GM23248 (cell line): ENCODE data around the gene SLC25A51. TPM values are rescaled to one million over a fixed set of nuclear protein-coding genes. Genes with fewer than 3 reads are reported as not detected.

ENCODE experiments used
- DNase-seq: peaks from one replicate; pipeline ENCODE4 v3.0.0-alpha.2; 2015
- H2AFZ ChIP-seq: fragments of 200-600 bp; sonication (generic); 2 replicates; pipeline ENCODE4 v1.6.1; 2016; ENCODE audit warnings: antibody characterized with exemption
- H3F3A ChIP-seq: fragments of 200-600 bp; sonication (generic); 2 replicates; pipeline ENCODE4 v1.6.1; 2016; ENCODE audit warnings: mild to moderate bottlenecking, antibody characterized with exemption, mixed run types; ENCODE audit not compliant: insufficient read depth
- H3K27ac ChIP-seq: fragments of 200-600 bp; sonication (generic); 2 replicates; pipeline ENCODE4 v1.5.1; 2016; ENCODE audit warnings: mild to moderate bottlenecking
- H3K27me3 ChIP-seq: fragments of 200-600 bp; sonication (generic); replicated peaks from 2 replicates; pipeline ENCODE4 v1.6.1; 2016; ENCODE audit warnings: mild to moderate bottlenecking; ENCODE audit not compliant: insufficient read depth
- H3K36me3 ChIP-seq: fragments of 200-600 bp; sonication (generic); 2 replicates; pipeline ENCODE4 v1.6.1; 2016; ENCODE audit warnings: low read depth, mild to moderate bottlenecking
- H3K4me1 ChIP-seq: fragments of 200-600 bp; sonication (generic); 2 replicates; pipeline ENCODE4 v1.6.1; 2016; ENCODE audit warnings: mild to moderate bottlenecking; ENCODE audit not compliant: insufficient read depth
- H3K4me2 ChIP-seq: fragments of 200-600 bp; sonication (generic); one replicate; pipeline ENCODE4 v1.6.1; 2016; ENCODE audit warnings: mild to moderate bottlenecking; ENCODE audit not compliant: unreplicated experiment
- H3K4me3 ChIP-seq: fragments of 200-600 bp; sonication (generic); 2 replicates; pipeline ENCODE4 v1.5.1; 2016; ENCODE audit warnings: mild to moderate bottlenecking
- H3K79me2 ChIP-seq: fragments of 200-600 bp; sonication (generic); 2 replicates; pipeline ENCODE4 v1.6.1; 2016; ENCODE audit warnings: mild to moderate bottlenecking; ENCODE audit not compliant: insufficient read depth
- H3K9ac ChIP-seq: fragments of 200-600 bp; sonication (generic); 2 replicates; pipeline ENCODE4 v1.6.1; 2016; ENCODE audit warnings: mild to moderate bottlenecking
- H3K9me2 ChIP-seq: fragments of 200-600 bp; sonication (generic); 2 replicates; pipeline ENCODE4 v1.6.1; 2016; ENCODE audit warnings: mixed run types, mild to moderate bottlenecking, moderate library complexity; ENCODE audit not compliant: insufficient read depth
- H3K9me3 ChIP-seq: fragments of 200-600 bp; sonication (generic); one replicate; pipeline ENCODE4 v1.6.1; 2017; ENCODE audit warnings: low read depth
- H4K20me1 ChIP-seq: fragments of 200-600 bp; sonication (generic); 2 replicates; pipeline ENCODE4 v1.6.0; 2016; ENCODE audit not compliant: insufficient read depth
- EZH2 ChIP-seq: fragments of 200-600 bp; sonication (generic); IDR thresholded peaks from 2 replicates; pipeline ENCODE4 v1.6.1; 2018; ENCODE audit warnings: antibody characterized with exemption, mild to moderate bottlenecking; ENCODE audit not compliant: insufficient read depth, poor library complexity, severe bottlenecking
- EZH2phosphoT487 ChIP-seq: fragments of 200-600 bp; sonication (generic); IDR thresholded peaks from 2 replicates; pipeline ENCODE4 v1.6.1; 2018; ENCODE audit warnings: antibody characterized with exemption, moderate library complexity, mild to moderate bottlenecking, low read depth; ENCODE audit not compliant: insufficient read depth
- WGBS, 2 experiments: methylation state at CpG; one replicate each; pipeline ENCODE4 v1.1.6; 2015 to 2017; ENCODE audit warnings: low lambda C conversion rate in 2 of 2, low coverage in 1 of 2; ENCODE audit errors: missing lambda C conversion rate in 2 of 2; 5-methylcytosine and 5-hydroxymethylcytosine counted together
- in situ Hi-C: fragments of 300-500 bp; cut with MboI; formaldehyde crosslinking; loops from 2 replicates; pipeline ENCODE4 v1.15.0; 2020
- polyA plus RNA-seq: library from polyadenylated mRNA; unstranded; fragments of >200 nt; fragmentation: Nextera tagmentation; extraction: Ambion mirVana; gene quantifications from 2 replicates; pipeline ENCODE4 v1.2.1, GENCODE V29; 2016
- total RNA-seq: library from RNA; depleted of rRNA; stranded (reverse); fragments of >200 nt; shearing (Covaris generic); gene quantifications from 2 replicates; pipeline ENCODE4 v1.2.3, GENCODE V29; 2014

Gene SLC25A51
- total and polyA plus RNA-seq, 2 experiments from 2014 or later, result 16.0 to 56.6 TPM

DNA sequence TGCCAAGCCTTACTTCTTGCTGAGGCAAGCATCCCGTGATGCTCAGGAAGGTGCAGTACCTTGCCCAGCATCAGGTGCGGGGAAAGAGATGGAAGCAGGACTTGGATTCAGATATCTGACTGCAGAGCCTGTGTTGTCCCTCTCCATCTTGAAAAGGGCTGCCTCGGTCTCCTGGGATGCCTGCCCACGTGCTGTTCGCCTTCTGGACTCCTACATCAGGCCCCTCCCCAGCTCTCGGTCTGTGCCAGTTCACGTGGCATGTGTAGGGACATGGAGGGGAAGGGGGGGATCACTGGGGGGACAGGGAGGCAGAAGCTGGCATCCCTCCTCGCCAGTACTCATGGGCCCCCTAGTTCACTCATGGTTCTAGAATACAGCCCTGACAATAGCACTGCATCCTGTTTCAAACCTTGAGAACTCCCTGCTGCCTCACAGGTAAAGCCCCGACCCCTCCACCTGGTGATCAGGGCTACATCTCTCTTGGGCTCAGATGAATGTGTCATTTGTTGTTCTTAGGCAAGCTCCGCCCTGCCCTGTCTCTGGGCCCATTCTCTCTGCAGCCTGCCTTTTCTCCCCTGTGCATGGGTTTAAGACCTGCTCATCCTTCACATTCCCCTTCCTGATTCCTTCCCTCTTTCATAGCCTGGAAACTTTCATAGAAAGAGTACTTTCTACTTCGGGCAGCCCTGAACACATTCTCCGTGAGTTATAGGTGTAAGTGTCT is 38.9 kb upstream of the SLC25A51 start:
- Histone ChIP-seq H2AFZ (no peak overlapping the region), H3F3A (peaks cover 33% of the 10 kb centered on the region), H3K36me3 (no peaks in the 10 kb centered on the region), H3K4me2 (peak overlapping the region; percentile 65), H3K9me3 (no peaks in the 10 kb centered on the region), H3K27me3 (no peaks in the 10 kb centered on the region), H3K9me2 (no peaks in the 10 kb centered on the region), H3K9ac (peak overlapping the region; percentile 29; the same call in 1 of the 2 replicates), H3K4me1 (peaks cover 60% of the 10 kb centered on the region), H4K20me1 (no peaks in the 10 kb centered on the region), H3K27ac (peak overlapping the region; percentile 50), H3K79me2 (0 out of 2 replicates have a peak, but pooled peaks cover 10% of the 10 kb centered on the region), H3K4me3 (no peak overlapping the region)
- WGBS, 2 experiments, result 69 to 72% methylated on average over 12 of the region's 12 CpGs
- peak; percentile 23 for DNase-seq
- TF ChIP-seq EZH2phosphoT487 (no peak), EZH2 (no peak)
- in situ Hi-C loops, result no loop called here

DNA sequence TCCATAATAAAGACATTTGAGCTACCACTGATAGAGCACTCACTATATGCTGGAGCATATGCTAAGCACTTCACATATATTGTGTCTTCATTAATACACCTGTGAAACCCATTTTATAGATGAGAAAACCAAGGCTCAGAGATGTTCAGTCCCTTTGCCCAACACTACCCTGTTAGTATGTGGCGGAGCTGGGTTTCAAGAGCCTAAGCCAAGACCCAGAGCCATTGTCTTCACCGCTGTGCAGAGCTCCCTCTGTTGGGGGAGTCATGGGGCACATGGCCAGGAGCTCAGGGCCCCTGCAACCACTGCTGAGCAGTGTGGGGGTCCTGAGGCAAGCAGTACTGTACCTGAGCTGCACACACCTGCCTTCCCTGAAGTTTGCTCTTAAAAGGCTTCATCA is 37.3 kb upstream of the SLC25A51 start:
- no peak overlapping the region for H2AFZ ChIP-seq
- no peak overlapping the region for H3K4me3 ChIP-seq
- no peak overlapping the region for H3K4me2 ChIP-seq
- DNase-seq, result no peak
- H3K9ac ChIP-seq, result no peak overlapping the region
- H3K9me2 ChIP-seq, result no peaks in the 10 kb centered on the region
- H3K27me3 ChIP-seq, result no peaks in the 10 kb centered on the region
- H3K27ac ChIP-seq, result no peak overlapping the region
- TF ChIP-seq EZH2, result no peak
- H3K79me2 ChIP-seq, result 0 out of 2 replicates have a peak, but pooled peaks cover 10% of the 10 kb centered on the region
- H3K36me3 ChIP-seq, result no peaks in the 10 kb centered on the region
- no peaks in the 10 kb centered on the region for H3K9me3 ChIP-seq
- H3K4me1 ChIP-seq, result peaks cover 70% of the 10 kb centered on the region
- in situ Hi-C loops, result no loop called here
- peaks cover 47% of the 10 kb centered on the region for H3F3A ChIP-seq
- H4K20me1 ChIP-seq, result no peaks in the 10 kb centered on the region
- WGBS, 2 experiments, result 95 to 97% methylated on average over 2 of the region's 2 CpGs

DNA sequence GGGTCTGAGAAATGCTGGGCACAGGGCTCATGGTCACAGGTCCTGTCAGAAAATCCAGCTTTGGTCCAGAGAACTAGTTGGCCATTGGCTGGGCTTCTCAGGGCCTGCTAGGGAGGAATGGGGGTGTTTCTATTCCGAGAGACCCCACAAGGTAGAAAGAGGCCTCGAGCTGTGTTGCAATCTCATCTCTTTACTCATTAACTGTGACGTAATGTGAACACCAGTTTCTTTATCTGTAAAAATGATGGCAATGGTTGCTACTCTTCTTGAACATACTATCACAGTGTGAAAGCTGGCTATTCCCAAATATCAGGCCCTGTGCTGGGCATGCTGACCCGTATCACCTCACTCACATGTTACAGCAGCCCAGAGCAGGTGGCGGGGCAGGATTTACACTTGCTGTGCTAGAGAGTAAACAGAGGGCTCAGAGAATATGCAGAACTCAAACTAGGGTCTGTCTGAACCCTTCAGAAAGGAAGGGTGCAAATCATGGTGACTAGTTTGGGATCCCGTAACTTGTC is 35.7 kb upstream of the SLC25A51 start:
- in situ Hi-C loops, result no loop called here
- H3K27ac ChIP-seq, result no peak overlapping the region; the same call in 1 of the 2 replicates
- peaks cover 59% of the 10 kb centered on the region for H3F3A ChIP-seq
- TF ChIP-seq EZH2 (no peak), EZH2phosphoT487 (no peak)
- H3K79me2 ChIP-seq, result 0 out of 2 replicates have a peak, but pooled peaks cover 10% of the 10 kb centered on the region
- no peaks in the 10 kb centered on the region for H3K9me3 ChIP-seq
- H3K9me2 ChIP-seq, result no peaks in the 10 kb centered on the region
- no peaks in the 10 kb centered on the region for H4K20me1 ChIP-seq
- no peaks in the 10 kb centered on the region for H3K27me3 ChIP-seq
- WGBS, 2 experiments, result 81 to 84% methylated on average over 6 of the region's 6 CpGs
- H3K9ac ChIP-seq, result no peak overlapping the region
- H2AFZ ChIP-seq, result no peak overlapping the region
- peaks cover 76% of the 10 kb centered on the region for H3K4me1 ChIP-seq
- DNase-seq, result peak; percentile 47
- H3K4me3 ChIP-seq, result no peak overlapping the region
- H3K4me2 ChIP-seq, result peak overlapping the region; percentile 52
- no peaks in the 10 kb centered on the region for H3K36me3 ChIP-seq

DNA sequence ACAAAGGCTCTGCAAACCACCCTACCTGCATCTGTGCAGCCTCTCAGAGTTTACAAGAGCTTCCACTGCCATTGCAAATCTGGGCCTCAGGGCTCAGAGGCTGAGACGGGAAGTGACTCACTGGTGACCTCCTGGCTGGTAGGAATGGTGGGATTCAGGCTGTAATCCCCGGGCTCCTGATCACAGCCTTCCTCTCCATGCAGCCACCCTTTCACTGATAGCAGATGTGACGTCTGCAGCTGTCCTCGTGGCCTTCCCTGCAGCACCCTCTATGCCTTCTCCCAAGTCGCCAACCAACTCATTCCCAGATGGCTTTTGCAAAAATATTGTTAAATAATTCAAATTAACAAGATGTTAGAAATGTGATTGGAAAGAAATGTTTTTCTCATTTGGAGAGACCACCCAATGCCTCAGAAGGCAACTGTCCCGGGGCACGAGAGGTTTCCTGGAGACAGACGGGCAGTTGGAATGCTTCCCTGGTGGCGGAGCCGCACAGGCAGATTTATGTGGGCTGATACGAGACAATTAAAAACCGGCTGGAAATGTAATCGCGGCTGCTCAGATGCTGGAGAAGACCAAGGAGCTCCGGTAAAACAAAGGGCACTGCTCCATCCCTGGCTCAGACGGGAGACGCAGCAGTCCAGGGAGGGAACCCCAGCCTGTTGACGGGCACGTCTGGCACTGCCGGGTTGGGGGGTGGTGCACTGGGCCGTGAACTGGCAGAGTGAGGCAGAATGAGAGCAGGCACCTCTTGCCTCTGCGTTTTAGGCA is 34.4 kb upstream of the SLC25A51 start:
- Histone ChIP-seq H3K9ac (peak overlapping the region; percentile 72), H3K4me2 (peak overlapping the region; percentile 52), H3F3A (peaks cover 55% of the 10 kb centered on the region), H2AFZ (peak overlapping the region; percentile 35; the same call in 1 of the 2 replicates), H3K36me3 (no peaks in the 10 kb centered on the region), H3K4me1 (peaks cover 64% of the 10 kb centered on the region), H3K4me3 (peak overlapping the region; percentile 21; the same call in 1 of the 2 replicates), H3K27me3 (no peaks in the 10 kb centered on the region), H3K27ac (peak overlapping the region; percentile 89), H3K9me3 (no peaks in the 10 kb centered on the region), H4K20me1 (no peaks in the 10 kb centered on the region), H3K9me2 (no peaks in the 10 kb centered on the region), H3K79me2 (0 out of 2 replicates have a peak, but pooled peaks cover 10% of the 10 kb centered on the region)
- in situ Hi-C loops, result no loop called here
- DNase-seq, result peak; percentile 90
- WGBS, 2 experiments, result 2 to 3% methylated on average over 22 of the region's 22 CpGs
- TF ChIP-seq EZH2phosphoT487 (no peak), EZH2 (no peak)
